GM18499 (cell line): ENCODE data around the gene PARP11.

Experiments
- ATAC-seq: cut with Tn5 transposase; IDR thresholded peaks from one replicate; pipeline ENCODE4 v1.9.1; 2021; ENCODE audit warnings: moderate number of reproducible peaks; ENCODE audit not compliant: insufficient read depth, unreplicated experiment

The PARP11 gene

DNA sequence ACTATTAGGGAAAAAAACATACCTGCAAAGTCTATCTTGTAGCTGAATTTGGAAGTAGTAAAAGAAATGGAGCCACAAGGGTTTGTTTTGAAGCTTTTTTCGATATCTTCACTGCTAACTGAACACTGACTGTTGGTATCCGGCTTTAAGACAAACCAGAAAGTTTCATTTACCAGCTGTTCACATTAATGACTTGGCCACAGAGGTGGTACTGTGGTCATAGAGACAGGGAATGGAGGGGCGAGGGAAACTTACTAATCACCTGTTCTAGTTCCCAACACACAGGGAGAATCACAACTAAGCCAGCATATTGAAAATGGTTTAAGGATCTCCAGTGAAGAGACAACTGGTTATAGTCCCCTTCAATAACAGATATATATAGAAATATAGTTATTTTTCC is 44.3 kb downstream of the PARP11 start:
- no peak for ATAC-seq

GRCh38 chr12:3827301-3828000 is 45.7 kb downstream of the PARP11 start:
- ATAC-seq: no peak

DNA sequence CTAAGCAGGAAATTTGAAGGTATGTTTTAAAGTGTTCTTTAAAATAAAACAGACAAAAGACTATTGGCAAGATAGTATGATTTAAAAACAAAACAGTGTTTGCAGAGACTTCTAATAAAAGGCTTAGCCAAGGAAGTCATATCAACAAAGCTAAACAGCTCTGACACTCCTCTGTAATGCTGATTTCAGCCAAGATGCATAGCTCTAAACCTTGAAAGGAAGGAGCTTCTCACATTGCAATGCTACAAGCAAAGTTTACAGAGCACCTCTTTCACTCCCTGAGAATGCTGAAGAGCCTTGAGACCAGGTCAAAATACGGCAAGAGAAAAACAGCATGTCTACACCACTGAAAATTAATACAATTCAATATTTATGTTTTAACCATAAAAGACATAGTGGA is 51.8 kb downstream of the PARP11 start:
- no peak for ATAC-seq

GRCh38 chr12:3820122-3820521 is 53.1 kb downstream of the PARP11 start:
- no peak for ATAC-seq

GRCh38 chr12:3816266-3816665 is 56.9 kb downstream of the PARP11 start:
- no peak for ATAC-seq

DNA sequence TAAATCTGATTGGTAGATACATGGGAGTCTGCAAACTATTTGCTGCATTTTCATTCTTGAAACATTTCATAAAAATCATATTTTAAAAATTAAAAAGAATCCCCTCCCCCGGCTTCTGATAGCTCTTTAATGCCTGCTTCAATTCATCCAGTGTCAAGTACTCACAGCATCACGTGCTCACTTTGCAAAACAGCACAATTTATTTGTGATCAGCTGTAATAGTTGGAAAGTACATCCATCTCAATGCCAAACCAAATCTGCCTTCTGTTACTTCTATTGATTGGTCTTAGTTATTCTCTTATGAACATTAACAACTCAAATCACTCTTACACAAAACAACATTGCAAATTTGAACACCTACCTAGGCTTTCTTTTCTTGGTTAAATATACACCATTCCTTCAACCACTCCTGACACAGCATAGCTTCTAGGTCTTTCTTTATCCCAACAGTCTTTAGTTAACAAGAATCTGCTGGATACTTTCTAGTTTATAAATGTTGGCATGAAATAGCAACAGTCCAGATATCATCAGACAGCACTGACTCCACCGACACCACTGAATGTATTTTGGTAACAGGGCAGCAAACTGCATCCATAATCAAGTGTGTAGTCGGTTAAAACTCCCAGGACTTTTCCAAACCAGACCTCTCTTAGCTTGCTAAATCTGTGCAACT is 58.0 kb downstream of the PARP11 start:
- ATAC-seq: no peak

DNA sequence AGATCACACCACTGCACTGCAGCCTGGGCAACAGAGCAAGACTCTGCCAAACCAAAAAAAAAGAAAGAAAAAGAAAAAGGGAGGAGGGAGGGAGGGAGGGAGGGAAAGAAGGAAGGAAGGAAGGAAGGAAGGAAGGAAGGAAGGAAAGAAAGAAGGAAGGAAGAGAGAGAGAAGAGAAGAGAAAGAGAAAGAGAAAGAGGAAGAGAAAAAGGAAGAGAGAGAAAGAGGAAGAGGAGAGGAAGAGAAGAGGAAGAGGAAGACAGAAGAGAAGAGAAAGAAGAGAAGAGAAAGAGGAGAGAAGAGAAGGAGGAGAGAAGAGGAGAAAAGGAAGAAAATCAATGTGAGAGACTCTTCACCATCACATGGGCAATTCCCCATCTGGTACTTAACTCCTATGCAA is 62.7 kb downstream of the PARP11 start:
- ATAC-seq: no peak

DNA sequence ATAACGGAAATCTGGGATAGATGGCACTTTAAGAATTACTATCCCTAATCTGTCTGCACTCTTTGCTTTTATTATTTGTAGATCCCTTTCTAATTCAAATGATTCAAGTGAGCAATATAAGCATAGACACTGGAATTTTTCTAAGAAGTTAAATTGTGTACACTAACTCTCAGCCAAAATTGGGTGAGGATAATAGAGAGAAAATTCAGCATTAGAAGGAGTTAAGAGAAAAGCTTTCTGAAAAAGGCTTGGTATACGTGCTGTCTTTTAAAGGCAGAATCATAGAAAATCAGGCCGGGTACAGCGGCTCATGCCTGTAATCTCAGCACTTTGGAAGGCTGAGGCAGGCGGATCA is 63.2 kb downstream of the PARP11 start:
- ATAC-seq: no peak

- no peak for ATAC-seq
Observed at GRCh38 chr12:3809357-3810015, 63.7 kb downstream of the PARP11 start.

GRCh38 chr12:3805077-3805476 is 68.1 kb downstream of the PARP11 start:
- ATAC-seq: no peak

DNA sequence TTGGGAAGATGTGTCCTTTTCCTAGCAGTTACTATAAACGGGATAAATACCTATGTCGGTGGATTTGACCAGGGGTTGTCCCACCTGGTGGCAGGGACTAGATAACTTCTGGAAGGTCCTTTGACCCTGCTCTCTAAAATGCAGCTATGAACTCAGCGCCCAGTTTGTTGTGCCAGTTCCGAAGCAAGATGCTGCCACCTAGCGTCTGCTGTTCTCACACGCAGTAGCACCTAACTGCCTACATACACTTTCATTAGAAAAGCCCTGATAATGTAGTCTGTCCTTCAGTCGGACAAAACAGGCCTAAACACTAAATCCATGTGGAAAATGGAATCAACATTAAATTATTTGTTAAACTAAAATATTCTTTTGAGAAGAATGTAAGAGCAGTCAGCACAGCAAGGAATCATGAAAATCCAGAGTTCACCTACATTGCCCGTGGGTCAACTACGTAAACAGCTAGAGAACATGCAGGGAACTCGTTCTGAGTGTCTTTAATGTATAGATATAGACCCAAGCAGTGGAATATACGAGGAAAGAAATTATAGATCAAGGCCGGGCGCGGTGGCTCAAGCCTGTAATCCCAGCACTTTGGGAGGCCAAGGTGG is 69.2 kb downstream of the PARP11 start:
- no peak for ATAC-seq

- ATAC-seq: no peak
Observed at GRCh38 chr12:3802721-3803120, 70.5 kb downstream of the PARP11 start.

GRCh38 chr12:3797531-3798048 is 75.6 kb downstream of the PARP11 start:
- no peak for ATAC-seq

- ATAC-seq: no peak
Observed at GRCh38 chr12:3795492-3796133, 77.6 kb downstream of the PARP11 start.

GRCh38 chr12:3795066-3795465 is 78.1 kb downstream of the PARP11 start:
- no peak for ATAC-seq

DNA sequence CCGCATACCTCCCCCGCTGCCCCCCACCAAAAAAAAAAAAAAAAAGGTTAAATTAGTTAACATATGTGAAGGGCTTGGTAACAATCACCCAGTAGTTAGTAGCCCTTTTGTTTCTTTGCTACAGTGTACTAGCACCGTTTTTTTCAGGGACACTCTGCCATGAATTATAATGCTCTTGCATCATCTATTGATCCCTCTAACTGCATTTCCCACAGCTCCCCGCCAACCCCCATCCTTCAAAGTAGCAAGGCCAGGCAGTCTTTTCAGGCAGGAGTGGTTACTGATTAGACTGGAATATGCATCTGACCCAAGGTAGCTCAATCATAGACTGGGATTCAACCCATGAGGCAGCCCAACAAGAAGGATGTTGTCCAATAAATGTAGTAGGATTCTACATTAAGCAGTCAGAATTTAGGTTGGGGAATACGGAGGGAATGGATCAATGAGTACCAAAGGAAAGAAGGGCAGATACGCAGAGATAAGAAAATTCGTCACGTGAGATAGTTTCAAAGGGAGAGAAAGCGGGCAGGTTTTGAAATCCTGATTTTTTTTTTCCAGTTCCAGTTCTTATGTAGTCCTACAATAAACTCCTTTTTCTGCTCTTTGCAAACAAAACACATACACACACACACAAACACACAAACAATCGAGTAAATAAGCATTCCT is 80.4 kb downstream of the PARP11 start:
- ATAC-seq: no peak

DNA sequence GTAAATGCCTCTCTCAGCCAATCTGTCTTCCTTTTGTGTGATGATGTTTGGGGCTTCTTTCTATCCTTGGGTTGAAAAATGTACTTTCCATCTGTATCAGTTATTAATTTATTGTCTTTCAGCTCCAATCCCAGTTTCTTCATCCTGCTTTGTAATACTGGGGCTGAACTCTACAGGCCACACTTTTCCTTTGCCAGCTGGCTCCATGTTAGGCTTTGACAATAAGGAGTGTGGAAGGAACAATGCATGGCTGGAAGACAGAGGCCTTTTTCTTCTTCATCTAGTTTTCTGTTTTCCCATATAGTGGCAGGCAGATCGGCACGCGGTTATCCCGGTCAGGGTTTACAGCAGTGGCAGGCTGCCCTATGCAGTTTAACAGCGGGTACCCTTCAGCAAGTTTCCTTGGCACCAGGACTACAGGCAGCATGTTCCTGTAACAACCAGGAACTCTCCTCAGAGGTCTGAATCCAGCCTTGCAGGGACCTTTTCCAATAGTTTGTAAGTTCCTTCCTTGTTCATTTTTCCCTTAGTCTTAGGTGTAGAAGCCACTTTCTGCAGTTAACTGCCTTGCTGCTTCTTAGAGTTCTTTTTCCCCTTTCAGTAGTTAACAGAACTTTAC is 81.8 kb downstream of the PARP11 start:
- no peak for ATAC-seq

- ATAC-seq: no peak
Observed at GRCh38 chr12:3790642-3791041, 82.6 kb downstream of the PARP11 start.

GRCh38 chr12:3789838-3790237 is 83.4 kb downstream of the PARP11 start:
- ATAC-seq: no peak
